Right lobe of liver (tissue), 4 donors: Measurements from ENCODE around the gene CD58.

Experiments used
- CTCF ChIP-seq, 4 donors: fragments of 200-600 bp in 3 of 4; fragments of 450-650 bp in 1 of 4; IDR thresholded peaks; one replicate each; pipeline versions ENCODE4 v1.5.1 to v1.8.0; 2016 to 2022; ENCODE audit warnings: antibody characterized with exemption in 4 of 4, mild to moderate bottlenecking in 2 of 4
- POLR2A ChIP-seq: fragments of 450-650 bp; IDR thresholded peaks from one replicate; pipeline ENCODE4 v1.6.1; 2017; ENCODE audit warnings: antibody characterized with exemption, mild to moderate bottlenecking
- donor health status: DM: no; HTN: no; CAD: no.
- donor health status: DM: no; HTN: no; CAD: no.
- donor health status: DM: no; HTN: yes; CAD: no.

- TF ChIP-seq CTCF (IDR thresholded peaks at IDR 0.05), result no peak
- TF ChIP-seq POLR2A, result no peak
Observed at GRCh38 chr1:116494353-116494692, 76.5 kb downstream of the CD58 start.
